ENCODE results near the gene UCK2. TPM values are rescaled to one million over a fixed set of nuclear protein-coding genes. Genes with fewer than 3 reads are reported as not detected.

UCK2 gene
- total and polyA plus RNA-seq, 2 of the 8 experiments (the other 6 are each of a cell fraction or from before 2014, with no cell fraction given), result 103 to 109 TPM

- H2AFZ ChIP-seq (ENCODE audit: low read length), result no peak overlapping the region
- H3K4me3 ChIP-seq (ENCODE audit: extremely low read depth in 1 of 4, insufficient read depth in 2 of 4, low read depth in 3 of 4, low read length in 4 of 4), result no peak overlapping the region
- H2BK15ac ChIP-seq (ENCODE audit: low read length), result no peak overlapping the region
- H3K36me3 ChIP-seq (ENCODE audit: control insufficient read depth in 2 of 4, insufficient read depth in 4 of 4, low read length in 3 of 4), result peaks cover 27 to 76% (median 50%) of the 10 kb centered on the region in 4 experiments
- H3K4me2 ChIP-seq (ENCODE audit: insufficient read depth in 1 of 2, low read depth in 2 of 2, low read length in 2 of 2), result no peak overlapping the region
- H3K79me1 ChIP-seq (ENCODE audit: low read depth, low read length), result no peaks in the 10 kb centered on the region; the same call in 1 of the 2 replicates
- DNase-seq (ENCODE audit: low read depth in 1 of 2, low spot score in 2 of 2) (no peak), FAIRE-seq (no peak)
- H2AK5ac ChIP-seq (ENCODE audit: low read depth, low read length), result no peak overlapping the region
- H4K5ac ChIP-seq (ENCODE audit: insufficient read length, low read depth, low read length), result no peak overlapping the region
- no peak overlapping the region for H3K56ac ChIP-seq (replicated peaks; ENCODE audit: insufficient read length, low read depth, low read length)
- H4K91ac ChIP-seq (replicated peaks; ENCODE audit: insufficient read length, low read length), result no peak overlapping the region
- H3K9me3 ChIP-seq (ENCODE audit: insufficient read depth in 2 of 2, low read depth in 1 of 2, low read length in 1 of 2), result no peaks in the 10 kb centered on the region
- ChIA-PET CTCF (ENCODE audit: partially characterized antibody) (interaction anchor here (0.8 to 2.3 kb wide), 5 partner anchors 10 to 190 kb away, joined by 3 to 12 read pairs (median 5); no protein-coding TSS in a partner anchor), POLR2A (ENCODE audit: partially characterized antibody) (interaction anchor here (0.6 to 1.2 kb wide), 3 partner anchors 13 to 178 kb away, joined by 3 to 4 read pairs (median 3); partner anchors contain the start of gene TMCO1)
- no peaks in the 10 kb centered on the region for H3K4me1 ChIP-seq (replicated peaks in 1 of 4; ENCODE audit: control insufficient read depth in 3 of 4, insufficient read depth in 4 of 4, low read length in 3 of 4)
- H3K9ac ChIP-seq (replicated peaks in 1 of 4; ENCODE audit: extremely low read depth in 1 of 4, low read depth in 3 of 4, low read length in 3 of 4), result no peak overlapping the region
- H3K27me3 ChIP-seq (replicated peaks in 1 of 4; ENCODE audit: control insufficient read depth in 3 of 4, extremely low read depth in 1 of 4, insufficient read depth in 3 of 4, low read length in 3 of 4), result no peaks in the 10 kb centered on the region
- peak overlapping the region; percentile 75; the same call in 1 of the 2 replicates for H2BK5ac ChIP-seq (ENCODE audit: low read depth, low read length)
- H3K14ac ChIP-seq (ENCODE audit: insufficient read length), result no peak overlapping the region
- H3K18ac ChIP-seq (ENCODE audit: extremely low read depth, low read length), result no peak overlapping the region
- no peak overlapping the region for H3K27ac ChIP-seq (ENCODE audit: low read depth, low read length)
- H3K23ac ChIP-seq (ENCODE audit: insufficient read length), result no peak overlapping the region
- H4K8ac ChIP-seq (ENCODE audit: extremely low read depth, insufficient read depth, low read length), result no peak overlapping the region
- H3K23me2 ChIP-seq (ENCODE audit: low read depth, low read length), result no peaks in the 10 kb centered on the region
- no peak overlapping the region for H3K4ac ChIP-seq (replicated peaks; ENCODE audit: insufficient read length, low read depth, low read length)
- no peak overlapping the region for H2BK12ac ChIP-seq (ENCODE audit: low read depth, low read length)
- WGBS, 2 experiments (ENCODE audit: extremely low coverage in 1 of 2, insufficient coverage in 1 of 2, insufficient read length in 1 of 2, insufficient replicate concordance in 2 of 2, low coverage in 1 of 2, low lambda C conversion rate in 2 of 2, missing lambda C conversion rate in 1 of 2), result 81% methylated on average over 13 of the region's 13 CpGs; no CpG with 5 or more reads in 1 of the 2 experiments
- H3K79me2 ChIP-seq (ENCODE audit: control insufficient read depth in 1 of 2, insufficient read depth in 2 of 2, low read length in 2 of 2), result 0 out of 4 replicates have a peak, but pooled peaks cover 0 to 5% of the 10 kb centered on the region in 2 experiments
- peaks cover 5 to 8% of the 10 kb centered on the region in 2 experiments for H4K20me1 ChIP-seq (replicated peaks in 1 of 2; ENCODE audit: control insufficient read depth in 1 of 2, insufficient read depth in 2 of 2, low read length in 2 of 2)
- H2BK20ac ChIP-seq (ENCODE audit: low read length), result no peak overlapping the region
- H2BK120ac ChIP-seq (replicated peaks; ENCODE audit: low read depth, low read length), result no peak overlapping the region
- TF ChIP-seq SP1 (IDR thresholded peaks at IDR 0.05; ENCODE audit: low read depth, low read length), result no peak
- TF ChIP-seq RXRA (IDR thresholded peaks at IDR 0.05; ENCODE audit: insufficient read depth, low read depth, low read length), result no peak
- TF ChIP-seq HDAC6 (IDR thresholded peaks at IDR 0.05; ENCODE audit: low read depth, low read length), result no peak
- TF ChIP-seq CTCF (IDR thresholded peaks at IDR 0.05; ENCODE audit: control extremely low read depth in 1 of 3, insufficient read depth in 1 of 3, low read depth in 1 of 3, low read length in 3 of 3), result no peak
- TF ChIP-seq MAFK (IDR thresholded peaks at IDR 0.05; ENCODE audit: low read depth, low read length), result no peak
- TF ChIP-seq TAF1 (IDR thresholded peaks at IDR 0.05; ENCODE audit: low read depth, low read length), result no peak
- no peak for TF ChIP-seq CBX8 (IDR thresholded peaks at IDR 0.05; ENCODE audit: borderline replicate concordance, low read depth, low read length)
- TF ChIP-seq SP4 (IDR thresholded peaks at IDR 0.05; ENCODE audit: low read length), result no peak
- no peak for TF ChIP-seq NANOG (IDR thresholded peaks at IDR 0.05; ENCODE audit: insufficient read depth, low read depth, low read length, poor library complexity, severe bottlenecking)
- no peak for TF ChIP-seq NRF1 (IDR thresholded peaks at IDR 0.05; ENCODE audit: low read depth, low read length)
- TF ChIP-seq TAF7 (optimal IDR thresholded peaks at IDR 0.05; ENCODE audit: borderline replicate concordance, low read depth, low read length), result no peak
Observed at GRCh38 chr1:165907256-165907857, 79.9 kb downstream of the UCK2 start.

Data from H1 (cell line).